Measurements from ENCODE around the gene GRN.

GRCh38 chr17:44349553-44350070, 4.5 kb downstream of the GRN start:
- TF ChIP-seq ZNF274 (IDR thresholded peaks at IDR 0.05; ENCODE audit: low read depth, low read length) (no peak), YY1 (IDR thresholded peaks at IDR 0.05; ENCODE audit: insufficient read depth, insufficient read length) (no peak)
